ENCODE measurements around the gene FPGS. TPM values are rescaled to one million over a fixed set of nuclear protein-coding genes. Genes with fewer than 3 reads are reported as not detected.

Gene FPGS
- total and polyA plus RNA-seq, 5 donors from 2014 or later, result 40.1 to 64.7 (median 46.8) TPM

GRCh38 chr9:127818574-127818973, 15.9 kb downstream of the FPGS start:
- H3K27ac ChIP-seq (ENCODE audit: insufficient read depth, low read length, poor library complexity, severe bottlenecking), result no peak overlapping the region
- ATAC-seq (ENCODE audit: low read depth in 2 of 2) (no peak), DNase-seq (no peak)
- H3K27ac Mint-ChIP-seq, result peak overlapping the region in 1 of 3 donors; percentile 74
- peaks cover 20% of the 10 kb centered on the region for H3K36me3 ChIP-seq (ENCODE audit: control insufficient read depth, insufficient read depth, low read length)
- H3K27me3 ChIP-seq (ENCODE audit: control insufficient read depth, insufficient read depth, low read length), result no peaks in the 10 kb centered on the region
- H3K9me3 Mint-ChIP-seq, result no peaks in the 10 kb centered on the region
- no peak overlapping the region for H3K4me3 ChIP-seq (ENCODE audit: low read depth, low read length)
- H3K27me3 Mint-ChIP-seq, result no peaks in the 10 kb centered on the region
- peaks cover 10% of the 10 kb centered on the region for H3K36me3 Mint-ChIP-seq
- H3K4me1 ChIP-seq (ENCODE audit: control insufficient read depth, insufficient read depth, low read length, poor library complexity, severe bottlenecking), result no peaks in the 10 kb centered on the region
- peaks cover 0 to 4% (median 1%) of the 10 kb centered on the region in 4 donors for H3K4me1 Mint-ChIP-seq
- H3K4me3 Mint-ChIP-seq, result peak overlapping the region in 1 of 4 donors; percentile 44
- H3K9me3 ChIP-seq (ENCODE audit: control insufficient read depth in 2 of 2, low read length in 2 of 2), result no peaks in the 10 kb centered on the region

GRCh38 chr9:127822108-127822507, 19.4 kb downstream of the FPGS start:
- peaks cover 0 to 4% (median 1%) of the 10 kb centered on the region in 4 donors for H3K4me1 Mint-ChIP-seq
- H3K27me3 ChIP-seq (ENCODE audit: control insufficient read depth, insufficient read depth, low read length), result no peaks in the 10 kb centered on the region
- H3K27me3 Mint-ChIP-seq, result no peaks in the 10 kb centered on the region
- H3K27ac ChIP-seq (ENCODE audit: insufficient read depth, low read length, poor library complexity, severe bottlenecking), result no peak overlapping the region
- H3K9me3 ChIP-seq (ENCODE audit: control insufficient read depth in 2 of 2, low read length in 2 of 2), result no peaks in the 10 kb centered on the region
- H3K4me3 ChIP-seq (ENCODE audit: low read depth, low read length), result no peak overlapping the region
- peaks cover 10% of the 10 kb centered on the region for H3K36me3 Mint-ChIP-seq
- no peak overlapping the region for H3K27ac Mint-ChIP-seq
- DNase-seq (no peak), ATAC-seq (ENCODE audit: low read depth in 2 of 2) (no peak)
- no peaks in the 10 kb centered on the region for H3K9me3 Mint-ChIP-seq
- H3K4me3 Mint-ChIP-seq, result no peak overlapping the region
- H3K36me3 ChIP-seq (ENCODE audit: control insufficient read depth, insufficient read depth, low read length), result peaks cover 5% of the 10 kb centered on the region
- H3K4me1 ChIP-seq (ENCODE audit: control insufficient read depth, insufficient read depth, low read length, poor library complexity, severe bottlenecking), result no peaks in the 10 kb centered on the region

- no peaks in the 10 kb centered on the region for H3K36me3 Mint-ChIP-seq
- peak overlapping the region in 1 of 3 donors; percentile 21 for H3K27ac Mint-ChIP-seq
- Histone ChIP-seq H3K27me3 (ENCODE audit: control insufficient read depth, insufficient read depth, low read length) (no peaks in the 10 kb centered on the region), H3K4me1 (ENCODE audit: control insufficient read depth, insufficient read depth, low read length, poor library complexity, severe bottlenecking) (no peaks in the 10 kb centered on the region), H3K4me3 (ENCODE audit: low read depth, low read length) (no peak overlapping the region), H3K27ac (ENCODE audit: insufficient read depth, low read length, poor library complexity, severe bottlenecking) (no peak overlapping the region), H3K36me3 (ENCODE audit: control insufficient read depth, insufficient read depth, low read length) (no peaks in the 10 kb centered on the region), H3K9me3 (ENCODE audit: control insufficient read depth in 2 of 2, low read length in 2 of 2) (no peaks in the 10 kb centered on the region)
- no peaks in the 10 kb centered on the region for H3K9me3 Mint-ChIP-seq
- ATAC-seq (ENCODE audit: low read depth in 2 of 2) (no peak), DNase-seq (no peak)
- peaks cover 5% of the 10 kb centered on the region for H3K27me3 Mint-ChIP-seq
- H3K4me3 Mint-ChIP-seq, result no peak overlapping the region
- no peaks in the 10 kb centered on the region for H3K4me1 Mint-ChIP-seq
These were observed 22.8 kb downstream of the FPGS start for GRCh38 chr9:127825319-127826051.

- Mint-ChIP-seq H3K27me3 (peaks cover 5% of the 10 kb centered on the region), H3K9me3 (no peaks in the 10 kb centered on the region), H3K36me3 (no peaks in the 10 kb centered on the region), H3K4me1 (peaks cover 0 to 4% (median 0%) of the 10 kb centered on the region in 4 donors), H3K4me3 (no peak overlapping the region), H3K27ac (peak overlapping the region in 1 of 3 donors; percentile 51)
- Histone ChIP-seq H3K27ac (ENCODE audit: insufficient read depth, low read length, poor library complexity, severe bottlenecking) (no peak overlapping the region), H3K4me3 (ENCODE audit: low read depth, low read length) (no peak overlapping the region), H3K4me1 (ENCODE audit: control insufficient read depth, insufficient read depth, low read length, poor library complexity, severe bottlenecking) (no peaks in the 10 kb centered on the region), H3K27me3 (ENCODE audit: control insufficient read depth, insufficient read depth, low read length) (no peaks in the 10 kb centered on the region), H3K36me3 (ENCODE audit: control insufficient read depth, insufficient read depth, low read length) (no peaks in the 10 kb centered on the region), H3K9me3 (ENCODE audit: control insufficient read depth in 2 of 2, low read length in 2 of 2) (no peaks in the 10 kb centered on the region)
- no peak for DNase-seq
- no peak for ATAC-seq (ENCODE audit: low read depth in 2 of 2)
These were observed 23.7 kb downstream of the FPGS start for GRCh38 chr9:127826253-127826913.

GRCh38 chr9:127828262-127829031, 25.8 kb downstream of the FPGS start:
- Histone ChIP-seq H3K4me3 (ENCODE audit: low read depth, low read length) (no peak overlapping the region), H3K4me1 (ENCODE audit: control insufficient read depth, insufficient read depth, low read length, poor library complexity, severe bottlenecking) (no peaks in the 10 kb centered on the region), H3K27ac (ENCODE audit: insufficient read depth, low read length, poor library complexity, severe bottlenecking) (no peak overlapping the region), H3K27me3 (ENCODE audit: control insufficient read depth, insufficient read depth, low read length) (no peaks in the 10 kb centered on the region), H3K9me3 (ENCODE audit: control insufficient read depth in 2 of 2, low read length in 2 of 2) (no peaks in the 10 kb centered on the region), H3K36me3 (ENCODE audit: control insufficient read depth, insufficient read depth, low read length) (no peaks in the 10 kb centered on the region)
- DNase-seq, result no peak
- Mint-ChIP-seq H3K4me1 (peaks cover 0 to 4% (median 3%) of the 10 kb centered on the region in 4 donors), H3K27me3 (peaks cover 5% of the 10 kb centered on the region), H3K36me3 (no peaks in the 10 kb centered on the region), H3K4me3 (peak overlapping the region in 1 of 4 donors; percentile 73), H3K27ac (no peak overlapping the region), H3K9me3 (no peaks in the 10 kb centered on the region)
- ATAC-seq (ENCODE audit: low read depth in 2 of 2), result no peak

GRCh38 chr9:127829205-127829906, 26.7 kb downstream of the FPGS start:
- H3K9me3 ChIP-seq (ENCODE audit: control insufficient read depth in 2 of 2, low read length in 2 of 2), result no peaks in the 10 kb centered on the region
- H3K4me3 ChIP-seq (ENCODE audit: low read depth, low read length), result no peak overlapping the region
- H3K36me3 ChIP-seq (ENCODE audit: control insufficient read depth, insufficient read depth, low read length), result no peaks in the 10 kb centered on the region
- ATAC-seq (ENCODE audit: low read depth in 2 of 2), result no peak
- H3K4me1 Mint-ChIP-seq, result peaks cover 0 to 7% (median 3%) of the 10 kb centered on the region in 4 donors
- no peak overlapping the region for H3K27ac Mint-ChIP-seq
- no peaks in the 10 kb centered on the region for H3K9me3 Mint-ChIP-seq
- peaks cover 5% of the 10 kb centered on the region for H3K27me3 Mint-ChIP-seq
- H3K36me3 Mint-ChIP-seq, result no peaks in the 10 kb centered on the region
- H3K27ac ChIP-seq (ENCODE audit: insufficient read depth, low read length, poor library complexity, severe bottlenecking), result no peak overlapping the region
- no peak for DNase-seq
- H3K4me1 ChIP-seq (ENCODE audit: control insufficient read depth, insufficient read depth, low read length, poor library complexity, severe bottlenecking), result no peaks in the 10 kb centered on the region
- H3K4me3 Mint-ChIP-seq, result peak overlapping the region in 1 of 4 donors; percentile 73
- H3K27me3 ChIP-seq (ENCODE audit: control insufficient read depth, insufficient read depth, low read length), result no peaks in the 10 kb centered on the region

- Histone ChIP-seq H3K27ac (ENCODE audit: insufficient read depth, low read length, poor library complexity, severe bottlenecking) (no peak overlapping the region), H3K4me3 (ENCODE audit: low read depth, low read length) (no peak overlapping the region), H3K9me3 (ENCODE audit: control insufficient read depth in 2 of 2, low read length in 2 of 2) (no peaks in the 10 kb centered on the region), H3K27me3 (ENCODE audit: control insufficient read depth, insufficient read depth, low read length) (no peaks in the 10 kb centered on the region), H3K4me1 (ENCODE audit: control insufficient read depth, insufficient read depth, low read length, poor library complexity, severe bottlenecking) (no peaks in the 10 kb centered on the region), H3K36me3 (ENCODE audit: control insufficient read depth, insufficient read depth, low read length) (no peaks in the 10 kb centered on the region)
- Mint-ChIP-seq H3K27me3 (peaks cover 5% of the 10 kb centered on the region), H3K27ac (no peak overlapping the region), H3K4me3 (no peak overlapping the region), H3K9me3 (no peaks in the 10 kb centered on the region), H3K36me3 (no peaks in the 10 kb centered on the region), H3K4me1 (peaks cover 0 to 7% (median 3%) of the 10 kb centered on the region in 4 donors)
- peak in 1 of 2 donors; percentile 36 for ATAC-seq (ENCODE audit: low read depth in 2 of 2)
- DNase-seq, result no peak
These were observed 29.6 kb downstream of the FPGS start for GRCh38 chr9:127832248-127832647.

Data from CD4-positive, CD25-positive, alpha-beta regulatory T cell (primary cell).